A673 (cell line): ENCODE measurements around the gene FOXJ3. TPM values are rescaled to one million over a fixed set of nuclear protein-coding genes. Genes with fewer than 3 reads are reported as not detected.

Source experiments
- BruUV-seq: library from RNA; stranded (reverse); fragments of 400-500 nt; replicated peaks from 2 replicates; lab custom pipeline; 2021; lab: Mats Ljungman, UMichigan
- CTCF ChIA-PET: fragments of 300-600 bp; sonication (Branson Sonifier 250); formaldehyde crosslinking; loops from one replicate; lab custom pipeline; 2022; ENCODE audit warnings: antibody characterized with exemption; lab: Charles Lee
- POLR2A ChIA-PET: fragments of 300-600 bp; sonication (Branson Sonifier 250); formaldehyde crosslinking; loops from one replicate; lab custom pipeline; 2022; ENCODE audit warnings: antibody characterized with exemption; ENCODE audit not compliant: low non-redundant PET; lab: Charles Lee
- DNase-seq: peaks from one replicate; pipeline ENCODE4 v3.0.0-alpha.2; 2015; ENCODE audit warnings: low spot score
- H3K27ac ChIP-seq: fragments of 200-600 bp; sonication (generic); 2 replicates; pipeline ENCODE4 v1.5.1; 2016; ENCODE audit warnings: mixed run types, low read depth, mild to moderate bottlenecking, mixed read lengths, antibody characterized with exemption, low read length; ENCODE audit not compliant: poor library complexity, severe bottlenecking
- H3K27me3 ChIP-seq: fragments of 200-600 bp; sonication (generic); replicated peaks from 2 replicates; pipeline ENCODE4 v1.6.1; 2017; ENCODE audit warnings: mixed run types, low read depth, mild to moderate bottlenecking, mixed read lengths, antibody characterized with exemption, low read length; ENCODE audit not compliant: insufficient read depth, poor library complexity
- H3K36me3 ChIP-seq: fragments of 200-600 bp; sonication (generic); 2 replicates; pipeline ENCODE4 v1.6.1; 2016; ENCODE audit warnings: mixed run types, mild to moderate bottlenecking, mixed read lengths, antibody characterized with exemption, low read length; ENCODE audit not compliant: insufficient read depth, poor library complexity, severe bottlenecking
- H3K4me1 ChIP-seq: fragments of 200-600 bp; sonication (generic); 2 replicates; pipeline ENCODE4 v1.6.1; 2017; ENCODE audit warnings: mixed run types, mild to moderate bottlenecking, mixed read lengths, antibody characterized with exemption, low read length; ENCODE audit not compliant: insufficient read depth, poor library complexity, severe bottlenecking
- H3K4me3 ChIP-seq: fragments of 200-600 bp; sonication (generic); 2 replicates; pipeline ENCODE4 v1.5.1; 2016; ENCODE audit warnings: low read depth, mixed run types, mild to moderate bottlenecking, mixed read lengths, low read length; ENCODE audit not compliant: poor library complexity, severe bottlenecking
- H3K9me3 ChIP-seq: fragments of 200-600 bp; sonication (generic); 2 replicates; pipeline ENCODE4 v1.6.1; 2016; ENCODE audit warnings: mixed run types, low read depth, mild to moderate bottlenecking, mixed read lengths, antibody characterized with exemption, low read length; ENCODE audit not compliant: poor library complexity, severe bottlenecking
- EZH2 ChIP-seq: fragments of 200-600 bp; sonication (generic); IDR thresholded peaks from 2 replicates; pipeline ENCODE4 v1.6.1; 2017; ENCODE audit warnings: borderline replicate concordance, low read depth, mild to moderate bottlenecking, mixed read lengths, antibody characterized with exemption, low read length; ENCODE audit not compliant: poor library complexity, severe bottlenecking
- intact Hi-C: fragments of 100-400 bp; cut with micrococcal nuclease; formaldehyde crosslinking; loops from one replicate; pipeline ENCODE4 v1.10.0; 2022; ENCODE audit not compliant: unreplicated experiment
- total RNA-seq: library from RNA; stranded (reverse); gene quantifications from 2 replicates; pipeline ENCODE4 v1.2.3, GENCODE V29; 2021
- TF ChIP-seq, protein P1 (sequence below): fragments of 300-800, 200-600 bp; sonication (generic); conservative IDR thresholded peaks from 2 replicates; pipeline ENCODE4 v1.5.1; 2017; ENCODE audit warnings: low read depth, mild to moderate bottlenecking, antibody characterized with exemption, low read length, moderate library complexity, mixed read lengths

The FOXJ3 gene
- total RNA-seq, 1 experiment from 2014 or later: 57.9 TPM

GRCh38 chr1:42315500-42315899 lies 19.5 kb downstream of the FOXJ3 start:
- no TSS peak for BruUV-seq
- no peak for TF ChIP-seq EZH2
- TF ChIP-seq, protein P1, sequence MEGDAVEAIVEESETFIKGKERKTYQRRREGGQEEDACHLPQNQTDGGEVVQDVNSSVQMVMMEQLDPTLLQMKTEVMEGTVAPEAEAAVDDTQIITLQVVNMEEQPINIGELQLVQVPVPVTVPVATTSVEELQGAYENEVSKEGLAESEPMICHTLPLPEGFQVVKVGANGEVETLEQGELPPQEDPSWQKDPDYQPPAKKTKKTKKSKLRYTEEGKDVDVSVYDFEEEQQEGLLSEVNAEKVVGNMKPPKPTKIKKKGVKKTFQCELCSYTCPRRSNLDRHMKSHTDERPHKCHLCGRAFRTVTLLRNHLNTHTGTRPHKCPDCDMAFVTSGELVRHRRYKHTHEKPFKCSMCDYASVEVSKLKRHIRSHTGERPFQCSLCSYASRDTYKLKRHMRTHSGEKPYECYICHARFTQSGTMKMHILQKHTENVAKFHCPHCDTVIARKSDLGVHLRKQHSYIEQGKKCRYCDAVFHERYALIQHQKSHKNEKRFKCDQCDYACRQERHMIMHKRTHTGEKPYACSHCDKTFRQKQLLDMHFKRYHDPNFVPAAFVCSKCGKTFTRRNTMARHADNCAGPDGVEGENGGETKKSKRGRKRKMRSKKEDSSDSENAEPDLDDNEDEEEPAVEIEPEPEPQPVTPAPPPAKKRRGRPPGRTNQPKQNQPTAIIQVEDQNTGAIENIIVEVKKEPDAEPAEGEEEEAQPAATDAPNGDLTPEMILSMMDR: no peak
- DNase-seq: no peak
- Histone ChIP-seq H3K36me3 (no peaks in the 10 kb centered on the region), H3K27me3 (no peaks in the 10 kb centered on the region), H3K4me1 (peaks cover 28% of the 10 kb centered on the region), H3K9me3 (no peaks in the 10 kb centered on the region), H3K4me3 (no peak overlapping the region), H3K27ac (no peak overlapping the region)
- ChIA-PET POLR2A (no interaction called here), CTCF (no interaction called here)
- intact Hi-C loops: no loop called here

DNA sequence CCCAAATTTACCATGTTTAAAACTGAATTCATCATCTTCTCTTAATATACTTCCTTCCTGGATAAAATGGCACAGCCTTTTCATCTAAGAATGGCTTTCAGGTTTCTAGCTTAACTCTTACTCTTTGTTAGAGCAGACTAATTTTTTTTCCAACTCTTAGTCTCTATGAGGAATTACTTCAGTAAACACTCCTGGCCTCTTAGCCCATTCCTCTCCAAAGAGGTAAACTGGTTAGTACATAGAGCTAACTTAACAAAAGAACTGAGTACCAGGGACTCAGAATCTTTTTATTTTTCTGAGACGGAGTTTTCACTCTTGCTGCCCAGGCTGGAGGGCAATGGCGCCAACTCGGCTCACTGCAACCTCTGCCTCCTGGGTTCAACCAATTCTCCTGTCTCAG lies 21.1 kb downstream of the FOXJ3 start:
- Histone ChIP-seq H3K27me3 (no peaks in the 10 kb centered on the region), H3K4me3 (no peak overlapping the region), H3K27ac (no peak overlapping the region), H3K9me3 (no peaks in the 10 kb centered on the region), H3K4me1 (peaks cover 14% of the 10 kb centered on the region), H3K36me3 (no peaks in the 10 kb centered on the region)
- TF ChIP-seq, protein P1: no peak
- no peak for TF ChIP-seq EZH2
- intact Hi-C loops: no loop called here
- ChIA-PET CTCF (no interaction called here), POLR2A (no interaction called here)
- no peak for DNase-seq
- BruUV-seq: no TSS peak

- Histone ChIP-seq H3K36me3 (no peaks in the 10 kb centered on the region), H3K9me3 (no peaks in the 10 kb centered on the region), H3K4me3 (no peak overlapping the region), H3K27me3 (no peaks in the 10 kb centered on the region), H3K27ac (no peak overlapping the region), H3K4me1 (peaks cover 14% of the 10 kb centered on the region)
- CTCF ChIA-PET: no interaction called here
- intact Hi-C loops: no loop called here
- TF ChIP-seq EZH2: no peak
- TF ChIP-seq, protein P1: no peak
- no TSS peak for BruUV-seq
- POLR2A ChIA-PET: no interaction called here
- DNase-seq: no peak
Observed at GRCh38 chr1:42312576-42313212, 22.3 kb downstream of the FOXJ3 start.
